ENCODE measurements around the gene TRIM38.
"Not testable (repeated sequence)": the region's sequence is repeated elsewhere in the genome, so short reads cannot be mapped to it uniquely, and the experiment has no call there.

Gene TRIM38

DNA sequence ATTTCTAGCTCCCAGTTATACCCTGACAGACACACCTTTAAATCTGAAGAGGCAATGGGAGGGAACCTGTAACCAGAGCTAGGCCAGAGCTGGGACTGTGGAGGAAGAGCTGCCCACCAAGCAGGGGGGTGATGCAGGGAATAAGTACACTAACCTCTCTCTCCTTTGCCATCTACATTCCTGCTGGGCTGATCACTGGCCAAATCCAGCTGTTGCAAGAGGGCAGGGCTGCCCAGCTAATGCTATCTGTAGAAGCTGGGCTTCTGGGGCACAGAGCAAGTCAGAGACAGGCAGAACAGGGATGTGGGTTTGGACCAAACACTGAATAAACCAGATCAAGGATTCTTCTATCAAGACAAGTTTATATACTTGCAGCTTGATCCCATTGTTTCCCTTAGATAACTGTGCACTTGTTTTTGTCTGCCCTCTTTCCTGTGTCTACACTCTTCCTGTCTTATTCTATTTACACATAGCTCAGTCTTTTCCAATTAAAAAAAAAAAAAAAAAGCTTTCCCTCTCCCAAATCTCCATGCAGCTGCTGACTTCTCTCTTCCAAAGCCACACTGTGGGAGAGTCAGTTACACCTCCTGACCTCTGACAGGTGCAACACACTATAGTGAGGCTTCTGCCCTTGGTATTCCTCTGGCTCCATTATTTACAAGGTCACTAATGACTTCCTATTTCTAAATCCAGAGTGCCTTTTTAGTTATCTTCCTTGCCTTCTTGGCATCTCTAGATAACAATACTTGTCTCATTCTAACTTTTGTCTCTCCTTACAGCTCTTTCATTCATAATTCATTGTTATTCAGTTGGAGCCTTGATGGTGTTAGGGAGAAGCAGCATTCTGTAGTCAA is 43.7 kb downstream of the TRIM38 start:
- no peak for DNase-seq (ENCODE audit: low spot score)

DNA sequence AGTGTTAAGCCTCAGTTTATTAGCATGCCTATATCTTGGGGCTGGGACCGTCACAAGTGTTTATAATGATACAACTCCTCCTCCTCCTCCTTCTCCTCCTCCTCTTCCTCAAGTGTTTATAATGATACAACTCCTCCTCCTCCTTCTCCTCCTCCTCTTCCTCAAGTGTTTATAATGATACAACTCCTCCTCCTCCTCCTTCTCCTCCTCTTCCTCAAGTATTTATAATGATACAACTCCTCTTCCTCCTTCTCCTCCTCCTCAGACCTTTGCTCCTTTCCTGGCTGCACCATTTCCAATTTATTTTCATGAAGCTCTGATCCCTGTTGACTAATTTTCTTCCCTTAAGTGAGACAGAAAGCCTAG is 44.3 kb downstream of the TRIM38 start:
- DNase-seq (ENCODE audit: low spot score): not testable (repeated sequence)

DNA sequence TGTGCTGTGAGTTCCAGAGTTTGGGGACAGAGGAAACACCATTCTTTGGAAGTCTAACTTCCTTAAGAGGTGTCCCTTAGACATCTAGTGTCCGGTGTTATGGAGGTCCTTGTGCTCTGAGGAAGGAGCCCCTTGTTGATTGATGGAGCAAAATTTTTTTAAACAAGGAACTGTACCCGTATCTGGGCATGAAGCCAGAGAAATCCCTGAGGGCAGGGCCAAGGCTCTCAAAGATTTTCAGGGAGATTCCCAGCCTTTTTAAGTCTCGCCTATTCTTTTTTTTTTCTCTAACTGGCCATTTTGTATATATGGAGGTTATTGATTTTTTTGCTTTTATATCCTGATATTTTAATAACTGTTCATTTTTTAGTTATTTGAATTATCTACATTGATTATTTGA is 45.9 kb downstream of the TRIM38 start:
- DNase-seq (ENCODE audit: low spot score): no peak

DNA sequence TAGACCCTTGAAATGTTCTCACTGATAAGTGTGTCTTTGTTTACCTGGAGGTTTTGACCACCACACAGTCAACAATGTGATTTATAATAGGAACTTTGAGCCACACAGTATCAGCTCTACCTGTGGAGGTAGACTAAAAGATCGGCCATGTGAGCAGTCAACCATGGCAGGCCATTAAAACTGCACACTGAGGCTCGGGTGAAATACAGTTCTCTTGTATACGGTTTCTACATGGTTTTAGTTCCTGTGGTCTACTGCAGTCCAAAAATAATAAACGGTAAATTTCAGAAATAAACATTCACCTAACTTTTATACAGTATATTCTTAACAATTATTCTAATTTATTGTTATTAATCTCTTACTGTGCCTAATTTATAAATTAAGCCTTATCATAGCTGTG is 47.2 kb downstream of the TRIM38 start:
- DNase-seq (ENCODE audit: low spot score): no peak

DNA sequence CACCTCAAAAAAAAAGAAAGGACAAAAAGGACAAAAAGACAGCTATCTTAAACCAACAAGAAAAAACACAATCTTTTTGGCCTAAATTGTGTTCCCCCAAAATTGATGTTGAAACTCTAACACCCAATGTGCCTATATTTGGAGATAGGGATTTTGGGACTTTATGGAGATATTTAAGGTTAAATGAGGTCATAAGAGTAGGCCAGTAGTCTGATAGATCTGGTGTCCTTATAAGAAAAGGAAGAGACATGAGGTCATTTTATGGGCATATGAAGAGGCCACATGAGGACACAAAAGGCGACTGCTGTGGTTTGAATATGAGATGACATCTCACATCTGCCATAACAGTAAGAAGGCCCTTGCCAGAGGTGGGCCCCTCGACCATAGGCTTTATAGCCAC is 49.5 kb downstream of the TRIM38 start:
- no peak for DNase-seq (ENCODE audit: low spot score)

GRCh38 chr6:26014386-26014785 is 51.8 kb downstream of the TRIM38 start:
- not testable (repeated sequence) for DNase-seq (ENCODE audit: low spot score)

- DNase-seq (ENCODE audit: low spot score): no peak
Observed at GRCh38 chr6:26016245-26016962, 53.8 kb downstream of the TRIM38 start.

- no peak for DNase-seq (ENCODE audit: low spot score)
Observed at GRCh38 chr6:26016963-26017631, 54.5 kb downstream of the TRIM38 start.

DNA sequence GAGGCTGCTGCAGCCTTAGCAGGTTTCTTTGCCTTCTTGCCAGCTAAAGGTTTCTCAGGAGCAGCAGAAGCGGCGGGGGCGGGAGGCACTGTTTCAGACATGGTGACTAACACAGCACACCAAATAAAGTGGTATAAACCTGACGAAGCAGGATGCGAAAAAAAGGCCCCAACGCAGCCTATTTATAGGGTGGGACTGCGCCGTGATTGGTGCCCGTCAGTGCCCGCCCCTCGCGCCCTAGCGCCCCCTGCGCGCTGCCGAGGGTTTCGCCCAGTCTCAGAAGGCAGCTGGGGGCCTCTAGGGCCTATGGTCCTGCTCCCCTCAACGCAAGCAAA is 55.0 kb downstream of the TRIM38 start:
- no peak for DNase-seq (ENCODE audit: low spot score)

GRCh38 chr6:26019261-26019830 is 56.7 kb downstream of the TRIM38 start:
- no peak for DNase-seq (ENCODE audit: low spot score)

DNA sequence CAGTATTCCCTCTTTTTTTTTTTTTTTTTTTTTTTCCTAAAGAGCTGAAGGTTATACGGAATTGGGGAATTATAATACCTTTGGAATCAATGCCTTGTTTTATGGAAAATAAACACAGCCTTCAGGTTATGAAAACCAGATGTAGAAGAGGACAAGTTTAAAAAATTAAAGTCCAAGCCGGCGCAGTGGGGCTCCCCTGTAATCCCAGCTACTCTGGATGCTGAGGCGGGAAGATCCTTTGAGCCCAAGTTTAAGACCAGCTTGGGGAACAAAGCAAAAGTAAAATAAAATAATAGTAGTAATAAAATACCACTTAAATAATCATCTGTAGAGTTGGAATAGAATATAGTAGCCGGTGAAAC is 57.3 kb downstream of the TRIM38 start:
- no peak for DNase-seq (ENCODE audit: low spot score)

- no peak for DNase-seq (ENCODE audit: low spot score)
Observed at GRCh38 chr6:26020329-26021000, 57.9 kb downstream of the TRIM38 start.

GRCh38 chr6:26021001-26021349 is 58.4 kb downstream of the TRIM38 start:
- no peak for DNase-seq (ENCODE audit: low spot score)

DNA sequence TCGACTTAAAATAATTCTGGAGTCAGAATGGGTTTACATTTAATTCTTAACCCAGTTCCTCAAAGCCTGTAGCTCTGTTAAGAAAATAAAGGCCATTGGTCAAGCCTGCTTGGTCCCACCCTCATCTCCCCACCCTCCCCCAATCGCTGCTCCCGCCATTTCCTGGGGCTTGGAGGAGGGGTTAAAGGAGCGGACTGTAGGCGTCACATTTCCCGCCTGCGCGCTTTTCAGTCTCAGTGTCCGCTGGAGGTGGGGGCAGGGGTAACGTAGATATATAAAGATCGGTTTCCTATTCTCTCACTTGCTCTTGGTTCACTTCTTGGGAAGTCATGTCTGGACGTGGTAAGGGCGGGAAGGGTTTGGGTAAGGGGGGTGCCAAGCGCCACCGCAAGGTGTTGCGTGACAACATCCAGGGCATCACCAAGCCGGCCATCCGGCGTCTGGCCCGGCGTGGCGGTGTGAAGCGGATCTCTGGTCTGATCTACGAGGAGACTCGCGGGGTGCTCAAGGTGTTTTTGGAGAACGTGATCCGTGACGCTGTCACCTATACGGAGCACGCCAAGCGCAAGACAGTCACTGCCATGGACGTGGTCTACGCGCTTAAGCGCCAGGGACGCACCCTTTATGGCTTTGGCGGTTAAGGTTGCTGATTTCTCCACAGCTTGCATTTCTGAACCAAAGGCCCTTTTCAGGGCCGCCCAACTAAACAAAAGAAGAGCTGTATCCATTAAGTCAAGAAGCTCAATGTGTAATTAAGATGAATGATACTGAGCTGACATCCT is 58.9 kb downstream of the TRIM38 start:
- no peak for DNase-seq (ENCODE audit: low spot score)

- no peak for DNase-seq (ENCODE audit: low spot score)
Observed at GRCh38 chr6:26022132-26022472, 59.5 kb downstream of the TRIM38 start.

DNA sequence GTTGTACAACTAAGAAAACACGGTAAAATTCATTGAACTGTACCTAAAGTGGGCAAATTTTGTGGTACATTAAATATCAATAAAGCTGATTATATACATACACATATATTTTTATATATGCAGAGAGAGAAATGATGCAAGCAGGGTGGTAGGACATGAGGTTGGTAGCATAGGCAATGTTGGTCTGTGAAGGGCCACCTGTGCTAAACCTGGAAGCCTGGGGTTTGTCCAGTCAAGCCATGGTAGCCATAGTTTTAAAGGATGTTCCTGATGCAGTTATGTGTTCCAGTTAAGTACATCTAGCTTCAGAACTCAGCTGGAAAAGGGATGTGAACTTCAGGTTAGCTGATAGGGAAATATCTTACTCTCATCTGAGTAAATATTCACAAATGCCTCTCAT is 60.1 kb downstream of the TRIM38 start:
- DNase-seq (ENCODE audit: low spot score): no peak

DNA sequence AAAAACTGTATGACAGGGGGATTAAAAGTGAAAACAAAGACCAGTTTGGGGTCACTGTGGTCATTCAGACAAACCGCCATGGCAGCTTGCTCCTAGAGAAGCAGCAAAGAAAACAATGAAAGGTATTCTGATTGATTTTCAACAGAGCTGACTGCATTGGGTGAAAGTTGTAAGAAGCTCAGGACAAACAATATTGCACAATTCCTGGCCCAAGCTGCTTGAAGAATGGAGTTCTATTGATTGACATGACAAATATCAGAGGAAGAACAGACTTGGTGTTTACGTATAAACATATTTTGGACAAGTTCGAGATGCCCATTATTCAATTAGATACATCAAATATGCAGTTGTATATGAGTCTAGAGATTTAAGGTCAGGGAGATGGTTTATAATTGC is 62.0 kb downstream of the TRIM38 start:
- DNase-seq (ENCODE audit: low spot score): no peak

DNA sequence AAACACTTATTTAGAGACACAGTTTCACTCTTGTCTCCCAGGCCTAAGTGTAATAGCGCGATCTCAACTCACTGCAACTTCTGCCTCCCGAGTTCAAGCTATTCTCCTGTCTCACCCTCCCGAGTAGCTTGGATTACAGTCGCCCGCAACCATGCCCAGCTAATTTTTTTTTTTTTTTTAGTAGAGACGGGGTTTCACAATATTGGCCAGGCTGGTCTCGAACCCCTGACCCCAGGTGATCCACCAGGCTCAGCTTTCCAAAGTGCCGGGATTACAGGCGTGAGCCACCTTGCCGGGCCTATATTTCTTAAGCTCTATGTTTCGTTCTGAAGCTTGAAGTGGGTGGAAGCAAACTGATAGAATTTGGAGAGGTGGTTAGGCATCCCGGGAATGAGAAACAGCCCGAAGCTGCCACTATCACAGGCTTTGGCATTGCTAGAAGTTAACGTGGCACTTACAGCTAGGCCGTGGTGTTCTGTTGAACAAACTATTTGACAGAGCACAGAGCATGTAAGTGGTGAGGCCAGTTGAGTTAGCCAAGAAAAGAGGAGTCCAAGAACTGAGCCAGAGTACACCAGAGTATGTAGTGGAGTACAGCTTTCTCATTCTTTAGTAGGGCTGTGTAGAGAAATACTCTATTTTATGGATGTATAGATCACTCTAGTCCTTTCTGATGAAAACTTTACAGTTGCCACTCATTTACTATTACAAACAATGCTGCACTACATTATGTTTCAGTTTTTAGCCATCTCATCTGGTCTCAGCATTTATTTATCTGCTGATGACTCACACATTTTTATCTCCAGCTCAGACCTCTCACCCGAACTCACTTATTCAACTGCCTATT is 62.7 kb downstream of the TRIM38 start:
- no peak for DNase-seq (ENCODE audit: low spot score)

DNA sequence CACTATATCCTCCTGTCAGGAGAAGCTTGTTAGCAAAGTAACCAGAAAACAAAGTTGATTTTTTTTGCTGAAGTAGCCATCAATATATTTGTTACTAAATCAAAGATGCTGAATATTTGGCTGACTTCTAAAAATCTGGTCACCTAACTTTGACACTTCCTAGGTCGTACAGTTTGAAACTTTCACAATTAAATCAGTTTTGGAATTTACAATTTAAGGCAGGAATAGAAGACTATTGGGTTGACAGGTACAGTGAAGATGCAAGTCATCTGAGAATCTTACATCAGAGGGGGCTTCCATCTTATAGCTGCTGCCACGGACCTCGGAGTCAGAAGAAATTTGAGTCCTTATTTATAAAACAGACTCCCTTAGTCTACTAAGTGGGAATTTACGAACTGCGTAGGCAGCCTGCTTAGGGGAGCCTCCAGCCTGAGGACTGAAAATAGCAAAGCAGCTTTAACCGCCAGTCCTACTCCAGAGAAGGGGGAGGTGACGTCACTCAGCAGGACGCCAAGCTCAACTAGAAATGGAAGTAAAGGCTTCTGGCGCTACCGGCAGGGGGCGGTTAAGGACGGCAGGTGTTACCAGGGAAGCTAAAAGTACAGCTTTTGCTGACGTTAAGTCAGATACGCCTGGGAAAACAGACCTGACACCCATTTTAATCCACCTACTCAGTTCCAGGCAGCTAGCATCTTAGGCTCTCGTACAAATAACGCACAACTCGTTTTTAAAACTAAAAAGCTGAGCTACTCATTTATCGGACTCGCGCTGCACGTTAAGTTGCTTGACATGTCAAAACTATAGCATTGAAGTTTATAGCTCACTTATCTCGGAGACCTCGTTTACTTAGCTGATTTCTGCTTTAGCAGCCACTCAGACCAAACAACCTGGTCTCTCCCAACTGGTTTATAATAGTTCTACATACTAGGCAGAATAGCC is 63.6 kb downstream of the TRIM38 start:
- peak; percentile 84 for DNase-seq (ENCODE audit: low spot score)
